GM23338 (cell line): ENCODE measurements around the gene CYFIP1. TPM values are rescaled to one million over a fixed set of nuclear protein-coding genes. Genes with fewer than 3 reads are reported as not detected.
A peak's percentile ranks its signal among the peaks of the same experiment; 100 is the strongest.

Experiments used
- ATAC-seq: fragments of 200-7000 bp; cut with Tn5 transposase; 3 replicates; pipeline ENCODE4 v1.9.1; 2020
- DNase-seq: peaks from one replicate; pipeline ENCODE4 v3.0.0-alpha.2; 2015; ENCODE audit warnings: low spot score
- H2AFZ ChIP-seq: fragments of 200-600 bp; sonication (generic); 2 replicates; pipeline ENCODE4 v1.8.0; 2016; ENCODE audit warnings: antibody characterized with exemption, mild to moderate bottlenecking, moderate library complexity
- H3F3A ChIP-seq: fragments of 200-600 bp; sonication (generic); replicated peaks from 2 replicates; pipeline ENCODE4 v1.8.0; 2017; ENCODE audit warnings: antibody characterized with exemption, mixed run types, low read depth
- H3K27ac ChIP-seq: fragments of 200-600 bp; sonication (generic); 2 replicates; pipeline ENCODE4 v1.6.1; 2016; ENCODE audit warnings: low read depth
- H3K27me3 ChIP-seq: fragments of 200-600 bp; sonication (generic); 2 replicates; pipeline ENCODE4 v1.8.0; 2016; ENCODE audit warnings: mild to moderate bottlenecking, mixed run types, moderate library complexity; ENCODE audit not compliant: insufficient read depth
- H3K36me3 ChIP-seq: fragments of 200-600 bp; sonication (generic); 2 replicates; pipeline ENCODE4 v1.8.0; 2016; ENCODE audit warnings: mild to moderate bottlenecking; ENCODE audit not compliant: insufficient read depth
- H3K4me1 ChIP-seq: fragments of 200-600 bp; sonication (generic); 2 replicates; pipeline ENCODE4 v1.8.0; 2016; ENCODE audit warnings: mild to moderate bottlenecking, moderate library complexity; ENCODE audit not compliant: insufficient read depth
- H3K4me2 ChIP-seq: fragments of 200-600 bp; sonication (generic); 2 replicates; pipeline ENCODE4 v1.7.1; 2017; ENCODE audit warnings: mixed run types
- H3K4me3 ChIP-seq: fragments of 200-600 bp; sonication (generic); 2 replicates; pipeline ENCODE4 v1.6.1; 2016; ENCODE audit warnings: mixed run types
- H3K79me2 ChIP-seq: fragments of 200-600 bp; sonication (generic); replicated peaks from 2 replicates; pipeline ENCODE4 v1.8.0; 2017; ENCODE audit warnings: mild to moderate bottlenecking; ENCODE audit not compliant: insufficient read depth
- H3K9me2 ChIP-seq: fragments of 200-600 bp; sonication (generic); 2 replicates; pipeline ENCODE4 v1.8.0; 2017; ENCODE audit not compliant: insufficient read depth
- H4K20me1 ChIP-seq: fragments of 200-600 bp; sonication (generic); replicated peaks from 2 replicates; pipeline ENCODE4 v1.8.0; 2017; ENCODE audit warnings: mild to moderate bottlenecking; ENCODE audit not compliant: insufficient read depth
- H3K27ac Mint-ChIP-seq: 2 replicates; pipeline ENCODE4 v1.8.0; 2020; ENCODE audit warnings: inconsistent platforms, mild to moderate bottlenecking, moderate library complexity, mixed read lengths
- H3K27me3 Mint-ChIP-seq: 3 replicates; pipeline ENCODE4 v1.8.0; 2022; ENCODE audit warnings: low read depth, mild to moderate bottlenecking, moderate library complexity, mixed read lengths, inconsistent platforms; ENCODE audit not compliant: insufficient read depth, poor library complexity
- H3K36me3 Mint-ChIP-seq: 3 replicates; pipeline ENCODE4 v1.8.0; 2021; ENCODE audit warnings: low read depth, mild to moderate bottlenecking, inconsistent platforms, moderate library complexity, mixed read lengths
- H3K4me1 Mint-ChIP-seq: 3 replicates; pipeline ENCODE4 v1.8.0; 2020; ENCODE audit warnings: mild to moderate bottlenecking, inconsistent platforms, mixed read lengths
- H3K4me3 Mint-ChIP-seq: 3 replicates; pipeline ENCODE4 v1.8.0; 2021; ENCODE audit warnings: moderate library complexity, mild to moderate bottlenecking, inconsistent platforms, mixed read lengths
- H3K9me3 Mint-ChIP-seq: 3 replicates; pipeline ENCODE4 v1.8.0; 2020; ENCODE audit warnings: moderate library complexity, mild to moderate bottlenecking, inconsistent platforms, mixed read lengths
- JUNB ChIP-seq: IDR thresholded peaks from one replicate; pipeline ENCODE4 v1.6.1; 2016; ENCODE audit warnings: antibody characterized with exemption; ENCODE audit not compliant: unreplicated experiment
- NANOG ChIP-seq: IDR thresholded peaks from 2 replicates; pipeline ENCODE4 v1.6.1; 2016; ENCODE audit warnings: antibody characterized with exemption, borderline replicate concordance
- POLR2AphosphoS5 ChIP-seq: IDR thresholded peaks from 2 replicates; pipeline ENCODE4 v1.6.1; 2016; ENCODE audit warnings: antibody characterized with exemption, low read depth
- ZNF462 ChIP-seq: fragments of 250-450 bp; sonication (Bioruptor Pico); IDR thresholded peaks from 2 replicates; pipeline ENCODE4 v1.5.0; 2020; ENCODE audit warnings: mild to moderate bottlenecking, moderate library complexity
- long read RNA-seq: library from polyadenylated mRNA; unstranded; transcript quantifications from one replicate; pipeline ENCODE4 v2.0.0, GENCODE V29; 2020; ENCODE audit not compliant: unreplicated experiment
- polyA plus RNA-seq: library from polyadenylated mRNA; unstranded; fragments of >200 nt; fragmentation: Nextera tagmentation; extraction: Ambion mirVana; gene quantifications from 2 replicates; pipeline ENCODE4 v1.2.1, GENCODE V29; 2016
- total RNA-seq: library from RNA; depleted of rRNA; stranded (reverse); fragments of >200 nt; shearing (Covaris generic); gene quantifications from 2 replicates; pipeline ENCODE4 v1.2.3, GENCODE V29; 2014; rRNA removed

The CYFIP1 gene
- total RNA-seq (68.8 and 73.9 TPM in 2 replicates), polyA plus RNA-seq (19.8 and 20.0 TPM in 2 replicates)
- long read RNA-seq, full-length matches to known transcripts = 2 of 20 reads
- long read RNA-seq, partial matches to known transcripts = 17 of 20 reads
- long read RNA-seq, other reads (novel, unspliced or antisense) = 1 of 20 reads

DNA sequence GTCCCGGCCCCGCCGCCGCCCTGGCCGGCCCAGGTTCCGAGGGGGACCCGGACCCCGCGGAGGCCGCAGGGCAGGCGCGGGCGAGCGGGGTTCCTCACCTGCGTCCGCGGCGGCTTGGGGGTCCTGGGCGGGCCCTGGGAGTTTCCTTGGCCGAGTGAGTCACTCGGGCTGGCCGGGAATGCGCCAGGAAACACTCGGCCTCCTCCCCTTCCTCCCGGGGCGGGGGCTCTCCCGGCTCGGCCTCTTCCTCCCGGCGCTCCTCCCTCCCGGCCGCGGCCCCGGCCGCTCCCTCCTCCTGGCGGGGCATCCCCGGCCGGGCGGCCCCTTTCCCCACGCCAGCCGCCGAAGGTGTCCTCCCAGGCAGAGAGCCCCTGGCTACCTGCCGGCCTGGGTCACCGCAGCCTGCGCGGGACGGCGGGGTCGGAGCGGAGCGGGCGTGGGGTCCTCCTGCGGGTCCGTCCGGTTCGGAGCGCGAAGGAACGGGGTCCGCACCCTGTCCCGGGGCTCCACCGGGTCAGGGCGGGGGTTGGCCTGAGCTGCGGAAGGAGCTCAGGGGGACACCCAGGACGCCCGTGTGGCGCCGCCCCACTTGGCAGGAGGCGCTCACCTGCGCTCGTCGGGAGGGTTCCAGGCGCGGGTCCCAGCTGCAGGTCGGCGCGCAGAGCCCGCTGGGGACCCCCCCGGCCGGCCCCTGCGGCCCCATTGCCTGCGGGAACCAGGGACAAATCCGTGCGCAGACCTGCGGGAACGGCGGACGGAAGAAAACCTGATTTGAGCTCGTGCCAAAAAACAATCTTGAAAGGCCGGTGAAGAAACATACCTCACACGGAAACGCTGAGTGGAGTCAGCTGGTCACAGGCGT lies at the start of gene CYFIP1:
CYFIP1 (minus strand) TSS at position 180 of the 862 bp plus-strand sequence. CDS start 33,083 bp downstream, outside the sequence.
- Mint-ChIP-seq H3K27ac (peak within 1 kb of the TSS; percentile 24; the same call in 1 of the 2 replicates), H3K9me3 (peaks cover 5% of the 10 kb centered on the region; the same call in 1 of the 3 replicates), H3K36me3 (no peaks in the 10 kb centered on the region; the same call in 2 of the 3 replicates), H3K27me3 (peaks cover 40% of the 10 kb centered on the region), H3K4me1 (peaks cover 7% of the 10 kb centered on the region; the same call in 2 of the 3 replicates), H3K4me3 (peak within 1 kb of the TSS; percentile 92)
- peaks cover 35% of the 10 kb centered on the region for H4K20me1 ChIP-seq
- peak within 1 kb of the TSS; percentile 93 for H3K4me2 ChIP-seq
- DNase-seq (peak; percentile 84), ATAC-seq (peak; percentile 73)
- peaks cover 7% of the 10 kb centered on the region; the same call in 1 of the 2 replicates for H3F3A ChIP-seq
- no peaks in the 10 kb centered on the region for H3K36me3 ChIP-seq
- peak within 1 kb of the TSS; percentile 96 for H2AFZ ChIP-seq
- no peak for TF ChIP-seq JUNB
- TF ChIP-seq POLR2AphosphoS5 = peak; percentile 55; the same call in 1 of the 2 replicates
- no peak for TF ChIP-seq NANOG
- TF ChIP-seq ZNF462 (CRISPR knock-in tag) = no peak
- peaks cover 9% of the 10 kb centered on the region; the same call in 1 of the 2 replicates for H3K4me1 ChIP-seq
- peaks cover 46% of the 10 kb centered on the region for H3K27me3 ChIP-seq
- peak within 1 kb of the TSS; percentile 90 for H3K4me3 ChIP-seq
- H3K27ac ChIP-seq = no peak within 1 kb of the TSS
- H3K9me2 ChIP-seq = no peaks in the 10 kb centered on the region
- H3K79me2 ChIP-seq = peaks cover 34% of the 10 kb centered on the region
